ENCODE data around the gene ADIG.

ADIG gene

GRCh38 chr20:38608188-38608587 is 27.2 kb downstream of the ADIG start:
- DNase-seq (ENCODE audit: low read depth, low spot score), result no peak
- Histone ChIP-seq H3K27me3 (ENCODE audit: insufficient read depth, insufficient read length) (no peaks in the 10 kb centered on the region), H3K4me3 (ENCODE audit: insufficient read length, low read depth) (no peak overlapping the region), H3K9me3 (ENCODE audit: insufficient read depth, low read length) (no peaks in the 10 kb centered on the region), H3K36me3 (ENCODE audit: insufficient read depth, insufficient read length, low read length) (no peaks in the 10 kb centered on the region), H3K4me1 (ENCODE audit: insufficient read depth, insufficient read length) (peaks cover 25% of the 10 kb centered on the region), H3K9ac (ENCODE audit: insufficient read length, low read depth) (no peak overlapping the region)
- TF ChIP-seq YY1 (IDR thresholded peaks at IDR 0.05; ENCODE audit: insufficient read depth, insufficient read length), result no peak

DNA sequence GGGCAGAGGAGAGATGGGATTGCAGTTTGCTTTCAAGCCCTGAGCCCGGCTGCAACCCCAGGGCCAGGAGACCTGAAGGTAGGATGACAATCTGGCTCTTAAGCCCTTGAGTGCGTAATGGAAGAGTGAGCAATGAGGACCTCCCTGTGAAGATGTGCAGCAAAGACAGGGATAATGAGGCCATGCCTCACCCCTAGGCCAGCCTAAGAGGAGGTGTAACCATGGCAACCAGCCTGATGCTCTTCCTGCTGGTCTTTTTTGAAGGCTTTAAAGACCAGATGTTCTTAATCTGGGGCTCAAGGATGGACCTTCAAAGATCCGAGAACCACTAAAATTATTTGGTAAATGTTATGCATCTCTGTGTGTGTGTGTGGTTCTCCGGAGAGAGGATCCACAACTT is 28.8 kb downstream of the ADIG start:
- Histone ChIP-seq H3K4me3 (ENCODE audit: insufficient read length, low read depth) (no peak overlapping the region), H3K9me3 (ENCODE audit: insufficient read depth, low read length) (no peaks in the 10 kb centered on the region), H3K4me1 (ENCODE audit: insufficient read depth, insufficient read length) (peaks cover 23% of the 10 kb centered on the region), H3K36me3 (ENCODE audit: insufficient read depth, insufficient read length, low read length) (no peaks in the 10 kb centered on the region), H3K9ac (ENCODE audit: insufficient read length, low read depth) (no peak overlapping the region), H3K27me3 (ENCODE audit: insufficient read depth, insufficient read length) (no peaks in the 10 kb centered on the region)
- no peak for DNase-seq (ENCODE audit: low read depth, low spot score)
- TF ChIP-seq SUZ12 (IDR thresholded peaks at IDR 0.05; ENCODE audit: extremely low read depth, insufficient read depth, insufficient read length) (no peak), ZNF274 (IDR thresholded peaks at IDR 0.05; ENCODE audit: low read depth, low read length) (no peak), YY1 (IDR thresholded peaks at IDR 0.05; ENCODE audit: insufficient read depth, insufficient read length) (no peak)

DNA sequence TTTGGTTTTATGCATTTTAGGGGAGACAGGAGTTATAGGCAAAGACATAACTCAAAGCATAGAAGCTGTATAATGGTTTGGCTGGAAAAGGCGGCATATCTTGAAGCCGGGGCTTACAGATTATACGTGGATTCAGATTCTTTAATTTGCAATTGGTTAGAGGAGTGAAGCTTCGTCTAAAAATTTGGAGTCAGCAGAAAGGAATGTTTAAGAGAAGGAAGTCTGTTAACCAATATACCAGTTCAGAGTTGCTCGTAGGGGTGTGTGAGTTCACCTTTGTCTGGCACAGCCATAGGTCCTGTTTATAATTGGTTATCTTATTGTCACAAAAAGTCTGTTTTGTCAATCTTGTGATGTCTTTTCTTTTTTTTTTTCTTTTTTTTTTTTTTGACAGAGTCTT is 29.5 kb downstream of the ADIG start:
- TF ChIP-seq SUZ12 (IDR thresholded peaks at IDR 0.05; ENCODE audit: extremely low read depth, insufficient read depth, insufficient read length) (no peak), ZNF274 (IDR thresholded peaks at IDR 0.05; ENCODE audit: low read depth, low read length) (no peak), YY1 (IDR thresholded peaks at IDR 0.05; ENCODE audit: insufficient read depth, insufficient read length) (no peak)
- Histone ChIP-seq H3K36me3 (ENCODE audit: insufficient read depth, insufficient read length, low read length) (no peaks in the 10 kb centered on the region), H3K4me1 (ENCODE audit: insufficient read depth, insufficient read length) (peaks cover 20% of the 10 kb centered on the region), H3K9ac (ENCODE audit: insufficient read length, low read depth) (no peak overlapping the region), H3K4me3 (ENCODE audit: insufficient read length, low read depth) (no peak overlapping the region), H3K9me3 (ENCODE audit: insufficient read depth, low read length) (no peaks in the 10 kb centered on the region), H3K27me3 (ENCODE audit: insufficient read depth, insufficient read length) (no peaks in the 10 kb centered on the region)
- no peak for DNase-seq (ENCODE audit: low read depth, low spot score)

GRCh38 chr20:38612751-38613515 is 31.9 kb downstream of the ADIG start:
- Histone ChIP-seq H3K27me3 (ENCODE audit: insufficient read depth, insufficient read length) (no peaks in the 10 kb centered on the region), H3K4me1 (ENCODE audit: insufficient read depth, insufficient read length) (peaks cover 17% of the 10 kb centered on the region), H3K36me3 (ENCODE audit: insufficient read depth, insufficient read length, low read length) (no peaks in the 10 kb centered on the region), H3K4me3 (ENCODE audit: insufficient read length, low read depth) (no peak overlapping the region), H3K9me3 (ENCODE audit: insufficient read depth, low read length) (no peaks in the 10 kb centered on the region), H3K9ac (ENCODE audit: insufficient read length, low read depth) (no peak overlapping the region)
- TF ChIP-seq ZNF274 (IDR thresholded peaks at IDR 0.05; ENCODE audit: low read depth, low read length) (no peak), SUZ12 (IDR thresholded peaks at IDR 0.05; ENCODE audit: extremely low read depth, insufficient read depth, insufficient read length) (no peak), YY1 (IDR thresholded peaks at IDR 0.05; ENCODE audit: insufficient read depth, insufficient read length) (no peak)
- DNase-seq (ENCODE audit: low read depth, low spot score), result no peak

DNA sequence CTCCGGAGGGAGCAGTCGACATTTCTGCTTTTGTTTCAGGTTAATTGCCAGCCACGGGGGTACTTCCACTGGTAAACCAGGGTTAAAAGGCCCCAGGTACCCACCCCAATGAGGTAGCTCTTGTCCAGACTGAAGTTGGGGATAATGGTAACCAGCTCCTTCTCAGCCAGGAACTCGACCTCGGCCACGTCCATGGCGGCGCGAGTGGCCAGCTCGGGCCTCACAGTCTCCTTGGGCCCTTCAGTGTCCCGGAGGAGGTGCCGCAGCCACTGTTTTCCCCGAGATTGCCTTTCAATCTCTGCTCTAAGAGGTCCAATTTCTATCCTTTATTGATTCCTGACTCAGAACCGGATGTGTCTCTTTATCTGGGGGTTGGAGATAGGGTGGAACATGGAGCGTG is 34.3 kb downstream of the ADIG start:
- no peaks in the 10 kb centered on the region for H3K27me3 ChIP-seq (ENCODE audit: insufficient read depth, insufficient read length)
- peaks cover 4% of the 10 kb centered on the region for H3K4me1 ChIP-seq (ENCODE audit: insufficient read depth, insufficient read length)
- no peak overlapping the region for H3K4me3 ChIP-seq (ENCODE audit: insufficient read length, low read depth)
- TF ChIP-seq SUZ12 (IDR thresholded peaks at IDR 0.05; ENCODE audit: extremely low read depth, insufficient read depth, insufficient read length) (no peak), YY1 (IDR thresholded peaks at IDR 0.05; ENCODE audit: insufficient read depth, insufficient read length) (no peak), ZNF274 (IDR thresholded peaks at IDR 0.05; ENCODE audit: low read depth, low read length) (no peak)
- H3K9me3 ChIP-seq (ENCODE audit: insufficient read depth, low read length), result no peaks in the 10 kb centered on the region
- no peaks in the 10 kb centered on the region for H3K36me3 ChIP-seq (ENCODE audit: insufficient read depth, insufficient read length, low read length)
- H3K9ac ChIP-seq (ENCODE audit: insufficient read length, low read depth), result no peak overlapping the region
- DNase-seq (ENCODE audit: low read depth, low spot score), result no peak

DNA sequence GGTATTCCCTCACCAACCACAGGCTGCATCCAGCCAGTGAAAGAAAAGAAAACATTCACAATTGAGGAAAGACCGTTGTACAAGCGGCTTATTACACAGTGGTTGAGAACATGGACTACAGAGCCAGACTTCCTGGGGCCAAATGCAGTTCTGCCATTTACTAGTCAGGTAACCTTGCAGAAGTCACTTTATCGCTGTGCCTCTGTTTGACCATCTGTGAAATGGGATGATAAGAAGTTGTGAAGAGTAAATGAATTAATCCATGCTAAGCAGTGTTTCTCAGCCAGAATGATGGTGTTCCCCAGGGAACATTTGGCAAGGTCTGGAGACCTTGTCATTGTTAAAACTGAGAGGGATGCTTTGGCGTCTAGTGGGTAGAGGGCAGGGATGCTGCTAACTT is 35.5 kb downstream of the ADIG start:
- TF ChIP-seq ZNF274 (IDR thresholded peaks at IDR 0.05; ENCODE audit: low read depth, low read length) (no peak), SUZ12 (IDR thresholded peaks at IDR 0.05; ENCODE audit: extremely low read depth, insufficient read depth, insufficient read length) (no peak), YY1 (IDR thresholded peaks at IDR 0.05; ENCODE audit: insufficient read depth, insufficient read length) (no peak)
- H3K9ac ChIP-seq (ENCODE audit: insufficient read length, low read depth), result no peak overlapping the region
- no peaks in the 10 kb centered on the region for H3K9me3 ChIP-seq (ENCODE audit: insufficient read depth, low read length)
- H3K4me3 ChIP-seq (ENCODE audit: insufficient read length, low read depth), result no peak overlapping the region
- peaks cover 4% of the 10 kb centered on the region for H3K4me1 ChIP-seq (ENCODE audit: insufficient read depth, insufficient read length)
- DNase-seq (ENCODE audit: low read depth, low spot score), result no peak
- H3K27me3 ChIP-seq (ENCODE audit: insufficient read depth, insufficient read length), result no peaks in the 10 kb centered on the region
- H3K36me3 ChIP-seq (ENCODE audit: insufficient read depth, insufficient read length, low read length), result no peaks in the 10 kb centered on the region

- no peaks in the 10 kb centered on the region for H3K36me3 ChIP-seq (ENCODE audit: insufficient read depth, insufficient read length, low read length)
- DNase-seq (ENCODE audit: low read depth, low spot score), result peak; percentile 51
- H3K9me3 ChIP-seq (ENCODE audit: insufficient read depth, low read length), result no peaks in the 10 kb centered on the region
- H3K9ac ChIP-seq (ENCODE audit: insufficient read length, low read depth), result peak overlapping the region; percentile 33
- H3K4me3 ChIP-seq (ENCODE audit: insufficient read length, low read depth), result no peak overlapping the region
- no peaks in the 10 kb centered on the region for H3K27me3 ChIP-seq (ENCODE audit: insufficient read depth, insufficient read length)
- no peak for TF ChIP-seq ZNF274 (IDR thresholded peaks at IDR 0.05; ENCODE audit: low read depth, low read length)
- no peak for TF ChIP-seq SUZ12 (IDR thresholded peaks at IDR 0.05; ENCODE audit: extremely low read depth, insufficient read depth, insufficient read length)
- TF ChIP-seq YY1 (IDR thresholded peaks at IDR 0.05; ENCODE audit: insufficient read depth, insufficient read length), result no peak
- peaks cover 4% of the 10 kb centered on the region for H3K4me1 ChIP-seq (ENCODE audit: insufficient read depth, insufficient read length)
These were observed 36.2 kb downstream of the ADIG start for GRCh38 chr20:38617011-38617829.

Data from NT2/D1 (cell line).